Left lung (tissue), 10 donors: ENCODE results near the gene BRIX1. TPM values are rescaled to one million over a fixed set of nuclear protein-coding genes. Genes with fewer than 3 reads are reported as not detected.

Experiments
- ATAC-seq: fragments of 200-7000 bp; cut with Tn5 transposase; one replicate; pipeline ENCODE4 v1.9.1; 2020; ENCODE audit warnings: moderate library complexity
- DNase-seq, 4 donors: peaks; one replicate each; pipeline ENCODE4 v3.0.0-alpha.2; 2013 to 2020
- H3K27ac ChIP-seq, 2 donors: fragments of 200-600 bp; sonication (generic) in 1 of 2; one replicate each; pipeline versions ENCODE4 v1.5.0 to v1.8.0; 2020 to 2021
- H3K27me3 ChIP-seq, 2 donors: fragments of 200-600 bp; sonication (generic) in 1 of 2; one replicate each; pipeline versions ENCODE4 v1.5.0 to v1.8.0; 2020 to 2021
- H3K36me3 ChIP-seq, 2 donors: fragments of 200-600 bp; sonication (generic) in 1 of 2; one replicate each; pipeline versions ENCODE4 v1.5.0 to v1.8.0; 2020 to 2021
- H3K4me1 ChIP-seq, 2 donors: fragments of 200-600 bp; one replicate each; pipeline ENCODE4 v1.8.0; 2021
- H3K4me3 ChIP-seq, 2 donors: fragments of 200-600 bp; sonication (generic) in 1 of 2; one replicate each; pipeline versions ENCODE4 v1.5.0 to v1.8.0; 2020 to 2021; ENCODE audit warnings: mild to moderate bottlenecking in 1 of 2
- H3K9me3 ChIP-seq, 2 donors: fragments of 200-600 bp; sonication (generic) in 1 of 2; one replicate each; pipeline versions ENCODE4 v1.5.0 to v1.8.0; 2020 to 2021
- CTCF ChIP-seq, 2 donors: fragments of 200-600 bp; sonication (generic) in 1 of 2; IDR thresholded peaks; one replicate each; pipeline versions ENCODE4 v1.5.0 to v1.8.0; 2021; ENCODE audit warnings: antibody characterized with exemption in 2 of 2
- intact Hi-C, 2 donors: fragments of 100-400 bp; cut with DNase I; formaldehyde crosslinking; loops; one replicate each; pipeline versions ENCODE4 v1.11.2 to v1.14.2; 2022
- polyA plus RNA-seq, 6 donors: library from polyadenylated mRNA; unstranded; fragments of 120-200 nt; gene quantifications; one replicate each; pipeline ENCODE4 v1.2.1, GENCODE V29; 2013; ENCODE audit not compliant: insufficient read length in 6 of 6
- total RNA-seq, 2 donors: library from RNA; stranded (reverse); fragmentation: NEBNext Ultra II Directional; extraction: Animal tissue kit (Norgen Biotek cat#: 25700); gene quantifications; one replicate each; pipeline ENCODE4 v1.2.1, GENCODE V29; 2021
- donor health status: DM: no; HTN: yes; CAD: no.
- donor health status: DM: no; HTN: no; CAD: no.

The BRIX1 gene
- total and polyA plus RNA-seq, 8 donors, result 15.8 to 49.3 (median 44.9) TPM

GRCh38 chr5:34926318-34926888, 10.9 kb downstream of the BRIX1 start:
- intact Hi-C loops, result no loop called here
- Histone ChIP-seq H3K27me3 (no peaks in the 10 kb centered on the region), H3K27ac (peak overlapping the region in 1 of 2 donors; percentile 15), H3K9me3 (no peaks in the 10 kb centered on the region), H3K4me1 (peaks cover 14 to 39% of the 10 kb centered on the region in 2 donors), H3K36me3 (peaks cover 0 to 57% of the 10 kb centered on the region in 2 donors), H3K4me3 (no peak overlapping the region)
- ATAC-seq, result no peak
- no peak for DNase-seq
- no peak for TF ChIP-seq CTCF (IDR thresholded peaks at IDR 0.05)

GRCh38 chr5:34927785-34928184, 12.3 kb downstream of the BRIX1 start:
- Histone ChIP-seq H3K36me3 (peaks cover 0 to 44% of the 10 kb centered on the region in 2 donors), H3K4me1 (peaks cover 17 to 52% of the 10 kb centered on the region in 2 donors), H3K9me3 (no peaks in the 10 kb centered on the region), H3K4me3 (no peak overlapping the region), H3K27me3 (no peaks in the 10 kb centered on the region), H3K27ac (peak overlapping the region in 1 of 2 donors; percentile 37)
- no peak for TF ChIP-seq CTCF (IDR thresholded peaks at IDR 0.05)
- ATAC-seq (no peak), DNase-seq (no peak)
- intact Hi-C loops, result no loop called here

- no peak for TF ChIP-seq CTCF (IDR thresholded peaks at IDR 0.05)
- Histone ChIP-seq H3K27ac (peak overlapping the region in 1 of 2 donors; percentile 49), H3K9me3 (no peaks in the 10 kb centered on the region), H3K27me3 (no peaks in the 10 kb centered on the region), H3K36me3 (peaks cover 0 to 42% of the 10 kb centered on the region in 2 donors), H3K4me3 (peak overlapping the region in 1 of 2 donors; percentile 89), H3K4me1 (peaks cover 17 to 49% of the 10 kb centered on the region in 2 donors)
- DNase-seq, result no peak
- intact Hi-C loops, result no loop called here
- no peak for ATAC-seq
These were observed 12.8 kb downstream of the BRIX1 start for GRCh38 chr5:34928267-34928666.

- Histone ChIP-seq H3K9me3 (no peaks in the 10 kb centered on the region), H3K36me3 (peaks cover 0 to 35% of the 10 kb centered on the region in 2 donors), H3K4me1 (peaks cover 17 to 42% of the 10 kb centered on the region in 2 donors), H3K27ac (peak within 1 kb of the TSS; percentile 93 to 94), H3K4me3 (peak within 1 kb of the TSS; percentile 87 to 89), H3K27me3 (no peaks in the 10 kb centered on the region)
- intact Hi-C loops, result no loop called here
- ATAC-seq (peak; percentile 95), DNase-seq (peak; percentile 97 to 100 (median 98))
- TF ChIP-seq CTCF (IDR thresholded peaks at IDR 0.05), result no peak
These were observed 13.7 kb downstream of the BRIX1 start, which contains the start of gene DNAJC21 for GRCh38 chr5:34929134-34929719. Gene DNAJC21 (plus strand): TSS chr5:34929559. CDS start chr5:34929820, 261 bp downstream.

GRCh38 chr5:34929720-34930461, 14.4 kb downstream of the BRIX1 start:
- H3K36me3 ChIP-seq, result peaks cover 0 to 28% of the 10 kb centered on the region in 2 donors
- peaks cover 17 to 36% of the 10 kb centered on the region in 2 donors for H3K4me1 ChIP-seq
- DNase-seq, result peak; percentile 76 to 96 (median 92)
- H3K27me3 ChIP-seq, result no peaks in the 10 kb centered on the region
- intact Hi-C loops, result no loop called here
- no peaks in the 10 kb centered on the region for H3K9me3 ChIP-seq
- peak overlapping the region; percentile 87 to 89 for H3K4me3 ChIP-seq
- no peak for TF ChIP-seq CTCF (IDR thresholded peaks at IDR 0.05)
- H3K27ac ChIP-seq, result peak overlapping the region; percentile 93 to 94
- peak; percentile 80 for ATAC-seq
